AG04450 (cell line): ENCODE results near the gene NDUFAF4. TPM values are rescaled to one million over a fixed set of nuclear protein-coding genes. Genes with fewer than 3 reads are reported as not detected.

Experiments
- CTCF ChIA-PET: fragments of 300-600, 350-600 bp; formaldehyde crosslinking; extraction: SDS; loops from one replicate; lab custom pipeline; 2022; ENCODE audit warnings: antibody characterized with exemption, inconsistent platforms; lab: Charles Lee
- POLR2A ChIA-PET: fragments of 350-600 bp; formaldehyde crosslinking; extraction: SDS; loops from one replicate; lab custom pipeline; 2021; ENCODE audit warnings: antibody characterized with exemption, inconsistent platforms; lab: Yijun Ruan, JAX
- DNase-seq: peaks from one replicate; pipeline ENCODE4 v3.0.0-alpha.2; 2011; ENCODE audit warnings: low read depth, low spot score
- H3K27ac ChIP-seq: one replicate; pipeline ENCODE4 v1.5.1; 2012; ENCODE audit warnings: low read depth, low read length, control low read depth
- H3K27me3 ChIP-seq: one replicate; pipeline ENCODE4 v1.6.0; 2012; ENCODE audit warnings: low read length; ENCODE audit not compliant: control insufficient read depth, insufficient read depth
- H3K4me3 ChIP-seq: 2 replicates; pipeline ENCODE4 v1.5.1; 2011; ENCODE audit warnings: mild to moderate bottlenecking, low read depth, low read length, control low read depth
- H3K9me3 ChIP-seq: 2 replicates; pipeline ENCODE4 v1.5.1; 2012; ENCODE audit warnings: low read length; ENCODE audit not compliant: control insufficient read depth, insufficient read depth
- polyA plus RNA-seq: library from polyadenylated mRNA; depleted of rRNA; stranded (reverse); fragments of >200 nt; gene quantifications from 2 replicates; pipeline ENCODE4 v1.2.3, GENCODE V29; 2011
- TF ChIP-seq, protein P1 (sequence below): IDR thresholded peaks from 2 replicates; pipeline ENCODE4 v1.5.1; 2011; ENCODE audit warnings: low read depth, low read length, control low read depth, inconsistent platforms

The NDUFAF4 gene
- polyA plus RNA-seq, 1 experiment, result 32.5 TPM

DNA sequence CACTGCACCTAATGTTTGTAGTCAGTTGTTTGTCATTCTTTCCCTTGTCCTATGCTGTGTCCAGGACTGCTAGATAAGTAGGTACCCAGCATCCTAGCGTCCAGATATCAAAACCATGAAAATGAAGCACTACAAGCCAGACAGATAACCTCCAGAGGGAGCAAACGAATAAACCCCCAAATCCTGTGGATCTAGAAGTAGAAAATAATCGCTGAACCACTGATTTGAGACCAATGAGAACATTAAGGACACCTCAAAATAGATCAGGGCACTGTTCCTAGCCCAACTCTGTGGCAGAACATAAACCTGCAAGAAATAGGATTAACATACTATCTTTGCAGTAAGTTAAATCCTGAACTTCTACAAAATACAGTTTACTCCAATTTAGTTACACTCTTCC lies 25.7 kb upstream of the NDUFAF4 start:
- CTCF ChIA-PET, result interaction anchor here (0.7 to 1.4 kb wide), 2 partner anchors 136 to 296 kb away, joined by 3 read pairs; no protein-coding TSS in a partner anchor

DNA sequence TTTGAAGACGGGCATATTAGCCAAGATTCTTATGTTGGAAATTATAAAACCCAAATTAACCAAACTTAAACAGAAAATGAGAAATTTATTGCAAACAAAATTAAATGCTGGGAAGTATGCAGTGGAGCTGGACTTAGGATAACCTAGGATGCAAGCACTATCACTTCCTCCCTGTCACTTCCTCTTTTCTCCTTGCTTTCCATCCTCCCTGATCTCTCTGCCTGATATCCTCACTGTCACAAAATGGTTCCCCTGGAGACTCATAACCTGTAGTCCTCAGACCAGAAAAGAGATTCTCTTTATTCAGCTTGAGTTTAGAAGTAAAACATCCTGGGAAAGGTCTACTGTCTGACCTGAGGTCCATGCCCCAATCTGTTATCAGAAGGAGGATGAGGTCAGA lies 19.4 kb upstream of the NDUFAF4 start:
- POLR2A ChIA-PET, result no interaction called here
- Histone ChIP-seq H3K9me3 (no peaks in the 10 kb centered on the region), H3K27me3 (peaks cover 12% of the 10 kb centered on the region), H3K4me3 (no peak overlapping the region), H3K27ac (no peak overlapping the region)
- CTCF ChIA-PET, result interaction anchor here (1.3 kb wide), 1 partner anchor 143 kb away, joined by 3 read pairs; no protein-coding TSS in a partner anchor
- no peak for DNase-seq
- TF ChIP-seq, protein P1, sequence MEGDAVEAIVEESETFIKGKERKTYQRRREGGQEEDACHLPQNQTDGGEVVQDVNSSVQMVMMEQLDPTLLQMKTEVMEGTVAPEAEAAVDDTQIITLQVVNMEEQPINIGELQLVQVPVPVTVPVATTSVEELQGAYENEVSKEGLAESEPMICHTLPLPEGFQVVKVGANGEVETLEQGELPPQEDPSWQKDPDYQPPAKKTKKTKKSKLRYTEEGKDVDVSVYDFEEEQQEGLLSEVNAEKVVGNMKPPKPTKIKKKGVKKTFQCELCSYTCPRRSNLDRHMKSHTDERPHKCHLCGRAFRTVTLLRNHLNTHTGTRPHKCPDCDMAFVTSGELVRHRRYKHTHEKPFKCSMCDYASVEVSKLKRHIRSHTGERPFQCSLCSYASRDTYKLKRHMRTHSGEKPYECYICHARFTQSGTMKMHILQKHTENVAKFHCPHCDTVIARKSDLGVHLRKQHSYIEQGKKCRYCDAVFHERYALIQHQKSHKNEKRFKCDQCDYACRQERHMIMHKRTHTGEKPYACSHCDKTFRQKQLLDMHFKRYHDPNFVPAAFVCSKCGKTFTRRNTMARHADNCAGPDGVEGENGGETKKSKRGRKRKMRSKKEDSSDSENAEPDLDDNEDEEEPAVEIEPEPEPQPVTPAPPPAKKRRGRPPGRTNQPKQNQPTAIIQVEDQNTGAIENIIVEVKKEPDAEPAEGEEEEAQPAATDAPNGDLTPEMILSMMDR, result no peak

More for the DNA sequence above, 25.7 kb upstream of the NDUFAF4 start:
- TF ChIP-seq, protein P1, result no peak
- no peak for DNase-seq
- H3K4me3 ChIP-seq, result no peak overlapping the region
- H3K9me3 ChIP-seq, result no peaks in the 10 kb centered on the region; the same call in 1 of the 2 replicates
- POLR2A ChIA-PET, result no interaction called here
- H3K27ac ChIP-seq, result no peak overlapping the region
- peaks cover 36% of the 10 kb centered on the region for H3K27me3 ChIP-seq

DNA sequence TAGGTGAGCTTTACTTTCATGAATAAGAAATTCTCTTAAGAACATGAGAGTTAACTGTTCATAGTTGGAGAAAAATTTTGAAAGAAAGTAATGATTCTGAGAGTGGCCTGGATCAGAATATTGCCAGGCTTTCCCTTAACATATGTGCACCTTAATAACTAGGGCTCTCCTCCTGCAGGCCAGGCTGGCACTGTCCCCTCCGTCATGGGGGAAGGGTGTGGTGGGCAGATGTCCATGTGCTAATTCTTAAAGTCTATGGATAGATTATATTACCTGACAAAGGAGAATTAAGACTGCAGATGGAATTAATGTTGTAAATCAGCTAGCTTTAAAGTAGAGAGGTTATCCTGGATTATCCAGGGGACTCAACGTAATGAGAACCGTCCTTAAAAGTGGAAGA lies 15.9 kb upstream of the NDUFAF4 start:
- Histone ChIP-seq H3K9me3 (no peaks in the 10 kb centered on the region), H3K4me3 (no peak overlapping the region), H3K27me3 (peaks cover 10% of the 10 kb centered on the region), H3K27ac (no peak overlapping the region)
- TF ChIP-seq, protein P1, result no peak
- ChIA-PET POLR2A (no interaction called here), CTCF (interaction anchor here (0.8 kb wide), 1 partner anchor 15 kb away, joined by 3 read pairs; the partner anchor contains the start of gene NDUFAF4)
- no peak for DNase-seq

DNA sequence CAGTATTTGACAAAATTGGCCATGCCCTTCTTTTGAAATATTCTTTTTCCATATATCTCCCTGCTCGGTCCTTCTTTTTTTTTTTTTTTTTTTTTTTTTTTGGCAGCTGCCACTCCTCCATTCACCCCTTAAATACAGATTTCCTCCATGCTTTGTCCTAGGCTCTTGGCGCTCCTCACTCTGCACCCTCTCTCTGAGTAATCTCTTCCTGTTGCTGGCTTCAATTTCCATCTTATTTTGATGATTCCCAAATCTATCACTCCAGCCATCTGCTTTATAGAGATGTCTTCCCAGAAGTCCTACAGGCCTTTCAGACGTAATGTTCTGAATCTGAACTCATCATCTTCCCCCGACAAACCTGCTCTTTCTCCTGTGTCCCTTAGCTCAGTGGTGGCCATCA lies 14.1 kb upstream of the NDUFAF4 start:
- ChIA-PET CTCF (interaction anchor here (0.7 to 1.8 kb wide), 3 partner anchors 9 to 16 kb away, joined by 3 to 7 read pairs (median 5); partner anchors contain the start of gene NDUFAF4), POLR2A (no interaction called here)

DNA sequence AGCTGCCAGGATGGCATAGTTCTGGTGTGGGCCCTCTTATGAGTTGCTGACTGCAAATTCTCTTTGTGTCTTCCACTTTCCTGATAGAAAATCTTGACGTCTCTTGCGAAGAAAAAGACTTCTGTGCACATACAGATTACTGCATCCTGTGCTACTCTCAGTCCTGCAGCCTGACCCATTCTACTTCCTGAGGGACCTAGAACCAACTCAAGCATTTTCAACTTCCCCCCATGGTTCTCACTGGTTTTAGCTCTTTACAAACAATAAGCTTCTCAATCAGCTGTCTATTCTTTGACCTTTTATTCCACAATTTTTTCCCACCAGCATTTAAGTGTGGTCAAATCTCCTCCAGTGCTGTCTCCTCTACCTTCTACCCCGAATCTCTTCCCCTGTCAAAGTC lies 13.5 kb upstream of the NDUFAF4 start:
- POLR2A ChIA-PET, result no interaction called here
- CTCF ChIA-PET, result interaction anchor here (0.7 to 1.8 kb wide), 2 partner anchors 13 to 17 kb away, joined by 3 to 7 read pairs; partner anchors contain the start of gene NDUFAF4
- H3K27me3 ChIP-seq, result peaks cover 10% of the 10 kb centered on the region
- H3K27ac ChIP-seq, result no peak overlapping the region
- TF ChIP-seq, protein P1, result no peak
- H3K4me3 ChIP-seq, result no peak overlapping the region
- DNase-seq, result no peak
- no peaks in the 10 kb centered on the region for H3K9me3 ChIP-seq

More for the DNA sequence above, 14.1 kb upstream of the NDUFAF4 start:
- Histone ChIP-seq H3K9me3 (no peaks in the 10 kb centered on the region), H3K27ac (no peak overlapping the region), H3K4me3 (no peak overlapping the region), H3K27me3 (peaks cover 10% of the 10 kb centered on the region)
- DNase-seq, result no peak
- TF ChIP-seq, protein P1, result no peak
